ENCODE measurements around the gene NPR1.

The NPR1 gene

DNA sequence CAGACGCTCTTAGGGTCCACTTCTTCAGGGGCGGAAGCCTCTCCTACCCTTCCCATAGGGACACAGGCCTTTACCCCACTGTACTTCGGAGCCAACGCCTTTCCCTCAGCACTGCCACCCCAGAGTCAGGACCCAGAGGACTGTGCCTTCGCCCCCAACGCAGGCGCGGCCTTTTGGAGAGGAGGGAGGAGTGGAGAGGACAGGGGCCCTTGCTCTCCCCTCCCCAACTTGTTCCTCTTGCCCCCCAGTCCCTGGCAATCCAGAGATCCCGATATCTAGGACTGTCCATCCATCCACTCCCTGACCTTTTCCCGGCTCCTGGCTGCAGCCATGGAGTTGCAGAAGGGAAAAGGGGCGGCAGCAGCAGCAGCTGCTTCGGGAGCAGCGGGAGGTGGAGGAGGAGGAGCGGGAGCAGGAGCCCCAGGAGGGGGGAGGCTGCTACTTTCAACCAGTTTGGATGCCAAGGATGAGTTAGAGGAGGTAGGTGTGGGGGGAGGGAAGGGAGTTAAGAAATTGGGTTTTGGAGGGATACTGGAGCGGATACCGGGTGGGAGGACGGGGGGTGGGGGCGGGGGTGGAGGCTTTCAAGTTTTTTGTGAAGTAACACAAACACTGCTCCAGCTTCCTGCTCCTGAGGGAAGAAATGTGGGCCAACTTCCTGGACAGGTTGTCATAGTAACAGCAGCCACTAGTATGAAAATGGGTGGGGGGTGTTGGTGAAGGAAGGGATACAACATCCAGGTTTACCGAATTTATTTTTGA lies 50.0 kb downstream of the NPR1 start:
- DNase-seq, result peak; percentile 69

DNA sequence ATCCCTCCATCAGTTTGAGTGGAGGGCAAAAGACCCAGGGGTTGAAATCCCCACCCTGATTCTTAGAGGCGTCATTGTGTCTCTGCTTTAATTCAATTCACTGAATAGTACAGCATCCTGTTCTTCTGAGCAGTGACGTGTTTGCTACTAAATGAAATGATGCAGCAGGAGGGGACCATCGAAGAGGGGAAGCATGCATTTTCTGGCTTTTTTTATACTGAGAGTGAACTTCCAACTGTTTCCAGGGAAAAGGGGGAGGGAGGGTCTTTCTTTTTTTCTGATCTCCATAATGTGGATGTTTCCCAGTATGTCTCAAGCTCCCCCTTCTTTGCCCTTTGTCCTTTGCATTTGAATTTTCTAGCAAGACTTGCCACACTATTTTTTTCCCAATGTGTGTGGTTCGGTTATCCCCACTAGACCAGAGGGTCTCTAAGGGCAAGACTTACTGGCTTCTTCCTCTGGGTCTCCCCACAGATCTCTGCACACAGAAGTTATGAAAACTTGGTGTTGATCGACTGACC lies 52.0 kb downstream of the NPR1 start:
- no peak for DNase-seq

DNA sequence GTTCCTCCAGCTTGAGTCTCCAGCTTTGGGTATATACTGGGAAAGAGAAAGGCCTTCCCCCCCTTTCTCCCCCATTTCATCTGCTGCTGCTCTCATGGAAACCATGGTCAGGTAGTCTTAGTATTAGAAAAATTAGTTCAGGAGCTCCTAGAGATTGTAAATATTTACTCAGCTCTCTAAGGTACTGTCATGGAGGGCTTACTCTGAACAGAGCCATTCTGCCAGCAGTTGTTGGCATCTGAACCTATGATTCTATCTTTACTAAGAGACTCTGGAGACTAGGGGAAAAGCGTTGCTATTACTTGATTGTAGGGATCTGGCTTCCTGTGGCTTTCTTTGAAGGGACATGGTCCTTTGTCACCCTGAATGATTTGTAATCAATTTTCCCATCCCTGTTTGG lies 55.5 kb downstream of the NPR1 start:
- DNase-seq, result no peak

DNA sequence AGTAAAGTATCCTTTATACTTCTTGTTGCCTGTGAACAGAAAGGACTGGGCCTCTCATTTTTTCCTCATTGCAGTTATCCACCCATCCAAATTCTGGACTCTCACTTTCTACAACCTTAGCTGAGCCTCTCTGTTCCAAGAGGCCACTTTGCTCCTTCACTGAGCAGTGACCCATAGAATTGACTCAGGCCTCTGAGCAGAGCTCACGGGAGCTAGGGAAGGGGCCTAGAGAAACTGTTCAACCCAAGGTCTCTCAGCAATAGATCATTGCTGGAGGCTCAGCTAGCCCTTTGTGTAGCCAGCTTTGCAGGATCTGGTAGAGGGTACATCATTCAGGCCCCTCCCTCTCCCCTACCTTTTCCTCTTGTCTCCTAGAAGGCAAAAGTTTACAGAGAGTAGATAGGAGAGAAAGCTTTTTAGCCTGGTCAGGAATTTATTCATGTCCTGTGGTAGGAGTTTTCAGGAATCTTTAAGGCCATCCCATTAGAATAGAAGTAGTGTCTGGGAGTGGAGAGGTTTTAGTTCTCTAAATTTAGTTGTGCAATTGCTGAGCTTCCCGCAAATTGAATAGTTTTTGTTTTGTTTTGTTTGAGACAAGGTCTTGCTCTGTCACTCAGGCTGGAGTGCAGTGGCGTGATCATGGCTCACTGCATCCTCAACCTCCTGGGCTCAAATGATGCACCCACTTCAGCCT lies 56.1 kb downstream of the NPR1 start:
- no peak for DNase-seq

DNA sequence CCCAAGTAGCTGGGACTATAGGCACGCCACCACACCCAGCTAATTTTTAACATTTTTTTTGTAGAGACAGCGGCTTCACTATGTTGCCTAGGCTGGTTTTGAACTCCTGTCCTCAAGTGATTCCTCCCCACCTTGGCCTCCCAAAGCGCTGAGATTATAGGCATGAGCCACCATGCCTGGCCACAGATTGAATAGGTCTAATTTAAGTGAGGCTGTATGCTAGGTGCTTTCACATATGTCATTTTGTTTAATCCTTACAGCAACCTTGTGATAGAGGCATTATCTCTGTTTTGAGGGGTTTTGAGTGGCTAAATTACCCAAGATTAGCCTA lies 56.6 kb downstream of the NPR1 start:
- no peak for DNase-seq

DNA sequence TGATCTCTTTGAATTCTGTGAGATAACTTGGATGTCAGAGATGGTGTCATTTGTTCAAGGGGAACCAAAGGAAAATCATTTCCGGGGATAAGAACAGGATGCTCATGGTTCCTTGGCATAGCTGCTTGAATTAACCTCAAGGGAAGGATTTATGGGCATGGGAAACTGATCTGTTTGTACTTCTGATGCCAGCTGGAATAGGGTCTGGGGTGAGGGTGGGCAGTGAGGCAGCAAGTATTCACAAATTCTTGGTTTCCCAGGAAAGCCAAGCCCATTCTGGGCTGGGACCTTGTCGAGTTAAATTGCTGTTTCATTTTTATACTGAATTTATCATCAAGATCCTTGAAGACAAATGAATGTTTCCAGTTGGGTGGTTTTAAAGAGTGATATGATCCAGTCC lies 63.5 kb downstream of the NPR1 start:
- no peak for DNase-seq

DNA sequence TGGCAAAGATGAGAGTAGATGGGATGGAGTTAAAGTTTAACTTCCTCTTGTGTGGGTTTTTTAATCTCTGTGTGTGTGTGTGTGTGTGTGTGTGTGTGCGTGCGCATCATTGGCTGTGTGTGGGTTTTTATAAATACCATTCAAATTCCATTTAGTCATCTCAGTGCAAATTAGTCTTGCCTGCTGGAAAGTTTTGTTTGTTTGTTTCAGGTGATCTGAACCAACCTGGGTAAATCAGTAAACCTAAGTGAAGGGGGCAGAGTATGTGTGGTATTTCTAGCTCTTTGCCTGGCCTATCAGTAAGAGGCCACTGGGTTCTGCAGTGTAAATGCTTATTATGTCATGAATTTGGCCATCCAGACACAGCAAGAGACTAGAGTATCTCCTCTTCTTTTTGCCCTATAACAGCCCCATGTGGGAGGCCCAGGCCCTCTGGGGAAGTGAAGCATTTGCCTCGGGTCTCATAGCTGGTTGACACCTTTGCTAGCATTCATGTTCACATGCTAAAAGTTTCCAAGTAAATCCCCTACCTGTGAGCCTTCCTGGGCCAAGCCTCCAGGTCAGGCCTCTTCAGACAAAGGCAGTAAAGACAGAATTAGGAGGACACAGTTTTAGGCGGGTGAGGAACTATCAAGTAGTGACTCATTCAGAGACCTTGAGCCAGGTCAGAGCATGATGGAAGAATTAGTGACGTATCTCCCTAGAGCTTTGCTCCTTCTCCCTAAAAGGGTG lies 64.1 kb downstream of the NPR1 start:
- DNase-seq, result peak; percentile 57

All from fibroblast of skin of right biceps (primary cell).